Inflammatory macrophage (primary cell): ENCODE results near the gene ZNF529.
"Not testable (repeated sequence)": the region's sequence is repeated elsewhere in the genome, so short reads cannot be mapped to it uniquely, and the experiment has no call there.

ENCODE experiments used
- DNase-seq, 2 donors: peaks; one replicate each; pipeline ENCODE4 v3.0.0-alpha.2; 2020 to 2022
- total RNA-seq, 18 experiments: gene quantifications; one replicate each; lab custom pipeline; 2026; ENCODE audit warnings: mixed read lengths in 6 of 18, inconsistent platforms in 2 of 18; lab: John Stamatoyannopoulos, UW

ZNF529 gene
- 4.4 to 16.8 (median 10.0) reads per million in 18 experiments for total RNA-seq

- peak; percentile 90 to 91 for DNase-seq
Measured at GRCh38 chr19:36573020-36573894, at the start of gene ZNF529. TSS of gene ZNF529 (minus strand) at chr19:36573292. CDS start at chr19:36572346, 946 bp downstream.

GRCh38 chr19:36605877-36606478 is 32.9 kb upstream of the ZNF529 start:
- DNase-seq = peak; percentile 34 to 54

- peak; percentile 73 to 89 for DNase-seq
Measured at GRCh38 chr19:36605101-36605876, 32.2 kb upstream of the ZNF529 start, which contains the start of gene ZNF382. TSS of gene ZNF382 (plus strand) at chr19:36605313. CDS start at chr19:36609915, 4,602 bp downstream.

GRCh38 chr19:36604656-36605100 is 31.6 kb upstream of the ZNF529 start:
- peak; percentile 71 to 85 for DNase-seq

GRCh38 chr19:36602681-36603080 is 29.6 kb upstream of the ZNF529 start:
- not testable (repeated sequence) for DNase-seq

- no peak for DNase-seq
Measured at GRCh38 chr19:36579255-36579654, 6.2 kb upstream of the ZNF529 start.

- no peak for DNase-seq
Measured at GRCh38 chr19:36577271-36577996, 4.3 kb upstream of the ZNF529 start.

- no peak for DNase-seq
Measured at GRCh38 chr19:36574741-36575140, 1.6 kb upstream of the ZNF529 start.

- DNase-seq = peak in 1 of 2 donors; percentile 5
Measured at GRCh38 chr19:36573895-36574720, 1.0 kb upstream of the ZNF529 start.

GRCh38 chr19:36572593-36573019 is 486 bp downstream of the ZNF529 start:
- DNase-seq = no peak

- no peak for DNase-seq
Measured at GRCh38 chr19:36564391-36564790, 8.7 kb downstream of the ZNF529 start.

- peak in 1 of 2 donors; percentile 13 for DNase-seq
Measured at GRCh38 chr19:36547001-36547732, 25.9 kb downstream of the ZNF529 start.

GRCh38 chr19:36528921-36529518 is 44.1 kb downstream of the ZNF529 start:
- no peak for DNase-seq

GRCh38 chr19:36528194-36528920 is 44.7 kb downstream of the ZNF529 start, which contains the start of gene ZNF260:
TSS of gene ZNF260 (minus strand) at chr19:36528271. CDS start at chr19:36515238, 13,033 bp downstream.
- DNase-seq = peak; percentile 96 to 97

- no peak for DNase-seq
Measured at GRCh38 chr19:36527873-36528193, 45.3 kb downstream of the ZNF529 start.

- DNase-seq = no peak
Measured at GRCh38 chr19:36527341-36527740, 45.8 kb downstream of the ZNF529 start.

- no peak for DNase-seq
Measured at GRCh38 chr19:36526581-36526980, 46.5 kb downstream of the ZNF529 start.

GRCh38 chr19:36524617-36525016 is 48.5 kb downstream of the ZNF529 start:
- DNase-seq = no peak

GRCh38 chr19:36514012-36514612 is 59.0 kb downstream of the ZNF529 start:
- no peak for DNase-seq
